GM13977 (cell line): ENCODE results near the gene BET1L.
A peak's percentile ranks its signal among the peaks of the same experiment; 100 is the strongest.

ENCODE experiments used
- DNase-seq: peaks from one replicate; pipeline ENCODE4 v3.0.0; 2012; ENCODE audit warnings: low spot score
- in situ Hi-C: fragments of 300-500 bp; cut with MboI; formaldehyde crosslinking; loops from one replicate; pipeline ENCODE4 v1.12.0; 2022; ENCODE audit warnings: low sequenced_read_pairs, low pct_unique_long_range_greater_than_20kb, mixed read lengths, inconsistent platforms; ENCODE audit not compliant: unreplicated experiment
- TF ChIP-seq, protein P1 (sequence below): IDR thresholded peaks from 2 replicates; pipeline ENCODE4 v1.5.1; 2012; ENCODE audit warnings: mild to moderate bottlenecking, control low read depth; ENCODE audit not compliant: insufficient read depth; ENCODE audit errors: extremely low read depth, missing control alignments

BET1L gene

DNA sequence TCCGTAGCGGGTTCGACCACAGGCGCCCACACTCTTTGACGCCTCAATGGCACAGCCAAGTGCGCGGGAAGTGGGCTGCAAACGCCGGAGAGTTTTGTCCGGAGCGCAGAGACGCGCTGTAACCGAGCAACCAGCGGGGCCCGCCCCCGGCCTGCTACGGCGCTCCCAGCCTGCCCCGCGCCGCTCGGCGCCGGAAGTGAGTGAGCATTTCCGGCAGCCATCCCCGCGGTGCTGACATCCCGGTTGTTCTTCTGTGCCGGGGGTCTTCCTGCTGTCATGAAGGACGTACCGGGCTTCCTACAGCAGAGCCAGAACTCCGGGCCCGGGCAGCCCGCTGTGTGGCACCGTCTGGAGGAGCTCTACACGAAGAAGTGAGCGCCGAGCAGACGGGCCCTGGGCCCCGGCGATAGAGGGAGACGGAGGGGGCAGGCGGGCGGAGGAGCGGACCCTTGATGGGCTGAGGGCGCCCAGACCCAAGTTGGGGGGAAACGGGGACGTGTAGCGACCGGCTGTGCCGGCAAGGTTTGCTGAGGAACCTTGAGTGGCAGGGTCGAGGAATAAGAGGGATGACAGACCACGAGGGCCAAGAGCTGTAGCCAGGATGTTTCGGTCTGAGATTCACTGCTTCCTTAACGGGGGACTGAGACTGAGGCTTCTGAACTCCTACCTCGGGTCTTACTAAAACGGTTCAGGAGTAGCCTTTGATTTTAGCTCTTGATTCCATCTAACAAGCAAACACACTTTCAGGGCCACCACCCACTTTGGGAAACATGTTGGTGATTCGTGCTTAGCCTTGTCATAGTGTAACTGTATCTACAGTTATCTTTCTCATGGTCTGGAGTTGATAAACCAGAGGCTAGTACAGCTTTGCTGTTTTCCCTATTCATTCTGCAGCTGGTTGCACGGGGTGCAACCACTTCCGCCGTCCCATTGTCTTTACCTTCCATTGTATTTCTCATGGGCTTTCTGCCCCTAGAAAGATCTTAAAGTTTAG lies 29.9 kb upstream of the BET1L start, which contains the start of gene PSMD13:
Gene PSMD13, plus strand, starts transcription at position 203 of the 994 bp plus-strand sequence. Its CDS starts 74 bp downstream, at position 277.
- in situ Hi-C loops, result no loop called here
- TF ChIP-seq, protein P1, sequence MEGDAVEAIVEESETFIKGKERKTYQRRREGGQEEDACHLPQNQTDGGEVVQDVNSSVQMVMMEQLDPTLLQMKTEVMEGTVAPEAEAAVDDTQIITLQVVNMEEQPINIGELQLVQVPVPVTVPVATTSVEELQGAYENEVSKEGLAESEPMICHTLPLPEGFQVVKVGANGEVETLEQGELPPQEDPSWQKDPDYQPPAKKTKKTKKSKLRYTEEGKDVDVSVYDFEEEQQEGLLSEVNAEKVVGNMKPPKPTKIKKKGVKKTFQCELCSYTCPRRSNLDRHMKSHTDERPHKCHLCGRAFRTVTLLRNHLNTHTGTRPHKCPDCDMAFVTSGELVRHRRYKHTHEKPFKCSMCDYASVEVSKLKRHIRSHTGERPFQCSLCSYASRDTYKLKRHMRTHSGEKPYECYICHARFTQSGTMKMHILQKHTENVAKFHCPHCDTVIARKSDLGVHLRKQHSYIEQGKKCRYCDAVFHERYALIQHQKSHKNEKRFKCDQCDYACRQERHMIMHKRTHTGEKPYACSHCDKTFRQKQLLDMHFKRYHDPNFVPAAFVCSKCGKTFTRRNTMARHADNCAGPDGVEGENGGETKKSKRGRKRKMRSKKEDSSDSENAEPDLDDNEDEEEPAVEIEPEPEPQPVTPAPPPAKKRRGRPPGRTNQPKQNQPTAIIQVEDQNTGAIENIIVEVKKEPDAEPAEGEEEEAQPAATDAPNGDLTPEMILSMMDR, result no peak
- peak; percentile 94 for DNase-seq

GRCh38 chr11:235997-236773 lies 29.0 kb upstream of the BET1L start, which contains the start of gene SIRT3:
Gene SIRT3 (minus strand): TSS chr11:236342. CDS start chr11:236328, 14 bp downstream.
- TF ChIP-seq, protein P1, result no peak
- in situ Hi-C loops, result no loop called here
- DNase-seq, result peak; percentile 97

DNA sequence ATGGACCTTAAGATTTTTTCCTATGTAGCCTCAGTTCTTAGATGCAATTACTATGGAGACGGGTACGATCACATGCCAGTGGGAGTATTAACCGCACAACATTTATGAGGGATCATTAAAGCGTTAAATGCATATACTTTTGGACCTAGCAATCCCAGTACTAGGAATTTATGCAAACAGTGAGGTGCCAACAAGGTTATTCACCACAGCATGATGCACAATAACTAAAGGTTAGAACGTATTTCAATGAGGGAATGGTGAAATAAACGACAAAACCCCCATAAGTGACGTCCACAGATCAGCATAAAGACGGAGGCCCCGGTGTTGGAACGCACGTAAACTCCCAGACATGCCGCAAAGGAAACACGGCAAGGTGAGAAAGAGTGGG lies 28.4 kb upstream of the BET1L start:
- DNase-seq, result peak; percentile 51
- TF ChIP-seq, protein P1, result no peak
- in situ Hi-C loops, result no loop called here

GRCh38 chr11:235180-235579 lies 28.0 kb upstream of the BET1L start:
- no peak for DNase-seq
- in situ Hi-C loops, result no loop called here
- TF ChIP-seq, protein P1, result no peak

GRCh38 chr11:232783-233565 lies 25.8 kb upstream of the BET1L start:
- TF ChIP-seq, protein P1, result no peak
- in situ Hi-C loops, result no loop called here
- DNase-seq, result no peak

DNA sequence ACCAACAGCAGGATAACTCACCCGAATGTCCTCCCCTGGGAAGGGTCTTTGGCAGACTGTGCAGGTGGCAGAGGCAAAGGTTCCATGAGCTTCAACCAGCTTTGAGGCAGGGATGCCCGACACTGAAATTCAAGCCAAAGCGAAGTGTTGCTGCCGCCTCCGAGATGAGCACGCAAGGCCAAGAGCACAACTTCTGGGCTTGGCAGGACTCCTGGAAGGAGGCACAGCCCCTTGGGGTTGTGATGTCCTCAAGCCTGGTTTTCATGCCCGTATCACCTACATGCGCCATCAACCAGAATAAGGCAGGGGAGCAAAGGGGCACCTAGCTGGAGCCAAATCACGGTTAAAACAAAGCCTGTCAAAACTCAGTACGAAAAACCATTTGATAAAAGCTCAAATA lies 23.2 kb upstream of the BET1L start:
- TF ChIP-seq, protein P1, result no peak
- in situ Hi-C loops, result no loop called here
- no peak for DNase-seq
